ENCODE data around the gene MSMB. TPM values are rescaled to one million over a fixed set of nuclear protein-coding genes. Genes with fewer than 3 reads are reported as not detected.

The MSMB gene
- total and polyA plus RNA-seq, 8 donors = 17.1 TPM; not detected in 7

GRCh38 chr10:46025406-46025805 is 20.7 kb downstream of the MSMB start:
- no peak for TF ChIP-seq CTCF (IDR thresholded peaks at IDR 0.05)
- no peak for DNase-seq
- no peaks in the 10 kb centered on the region for H3K9me3 ChIP-seq
- H3K27ac ChIP-seq = peak overlapping the region in 1 of 2 donors; percentile 33
- H3K27me3 ChIP-seq = no peaks in the 10 kb centered on the region
- H3K4me3 ChIP-seq = no peak overlapping the region
- H3K4me1 ChIP-seq = peaks cover 31 to 92% of the 10 kb centered on the region in 2 donors
- intact Hi-C loops (cut with DNase I) = no loop called here
- H3K36me3 ChIP-seq = no peaks in the 10 kb centered on the region
- no peak for ATAC-seq

- TF ChIP-seq CTCF (IDR thresholded peaks at IDR 0.05) = no peak
- DNase-seq = no peak
- Histone ChIP-seq H3K4me3 (no peak overlapping the region), H3K27me3 (no peaks in the 10 kb centered on the region), H3K9me3 (no peaks in the 10 kb centered on the region), H3K4me1 (peaks cover 35 to 96% of the 10 kb centered on the region in 2 donors), H3K27ac (peak overlapping the region in 1 of 2 donors; percentile 16), H3K36me3 (no peaks in the 10 kb centered on the region)
- intact Hi-C loops (cut with DNase I) = no loop called here
- ATAC-seq = no peak
These were observed 21.1 kb downstream of the MSMB start for GRCh38 chr10:46024948-46025347.

GRCh38 chr10:46022978-46023702 is 22.9 kb downstream of the MSMB start:
- DNase-seq = peak; percentile 67 to 99 (median 92)
- peak; percentile 15 to 17 for TF ChIP-seq CTCF (IDR thresholded peaks at IDR 0.05)
- peak; percentile 95 for ATAC-seq
- Histone ChIP-seq H3K36me3 (no peaks in the 10 kb centered on the region), H3K4me1 (peaks cover 35 to 97% of the 10 kb centered on the region in 2 donors), H3K27ac (peak overlapping the region; percentile 89 to 97), H3K9me3 (no peaks in the 10 kb centered on the region), H3K27me3 (no peaks in the 10 kb centered on the region), H3K4me3 (peak overlapping the region; percentile 64 to 68)
- intact Hi-C loops (cut with DNase I) = no loop called here

- intact Hi-C loops (cut with DNase I) = no loop called here
- H3K4me3 ChIP-seq = peak overlapping the region in 1 of 2 donors; percentile 64
- H3K9me3 ChIP-seq = no peaks in the 10 kb centered on the region
- peak overlapping the region; percentile 49 to 97 for H3K27ac ChIP-seq
- TF ChIP-seq CTCF (IDR thresholded peaks at IDR 0.05) = no peak
- H3K36me3 ChIP-seq = peaks cover 0 to 12% of the 10 kb centered on the region in 2 donors
- H3K4me1 ChIP-seq = peaks cover 26 to 92% of the 10 kb centered on the region in 2 donors
- no peak for ATAC-seq
- DNase-seq = no peak
- H3K27me3 ChIP-seq = no peaks in the 10 kb centered on the region
These were observed 25.8 kb downstream of the MSMB start for GRCh38 chr10:46020344-46020657.

- H3K9me3 ChIP-seq = no peaks in the 10 kb centered on the region
- peaks cover 23 to 91% of the 10 kb centered on the region in 2 donors for H3K4me1 ChIP-seq
- peak overlapping the region in 1 of 2 donors; percentile 64 for H3K4me3 ChIP-seq
- no peak for TF ChIP-seq CTCF (IDR thresholded peaks at IDR 0.05)
- H3K27me3 ChIP-seq = no peaks in the 10 kb centered on the region
- peaks cover 0 to 18% of the 10 kb centered on the region in 2 donors for H3K36me3 ChIP-seq
- H3K27ac ChIP-seq = peak overlapping the region; percentile 49 to 97
- ATAC-seq (peak; percentile 4), DNase-seq (peak in 1 of 4 donors; percentile 43)
- intact Hi-C loops (cut with DNase I) = no loop called here
These were observed 26.3 kb downstream of the MSMB start for GRCh38 chr10:46019569-46020343.

Measured in left lung (tissue), 10 donors.